Measurements from ENCODE around the gene FOXJ2.
"Not testable (repeated sequence)": the region's sequence is repeated elsewhere in the genome, so short reads cannot be mapped to it uniquely, and the experiment has no call there.

Gene FOXJ2

DNA sequence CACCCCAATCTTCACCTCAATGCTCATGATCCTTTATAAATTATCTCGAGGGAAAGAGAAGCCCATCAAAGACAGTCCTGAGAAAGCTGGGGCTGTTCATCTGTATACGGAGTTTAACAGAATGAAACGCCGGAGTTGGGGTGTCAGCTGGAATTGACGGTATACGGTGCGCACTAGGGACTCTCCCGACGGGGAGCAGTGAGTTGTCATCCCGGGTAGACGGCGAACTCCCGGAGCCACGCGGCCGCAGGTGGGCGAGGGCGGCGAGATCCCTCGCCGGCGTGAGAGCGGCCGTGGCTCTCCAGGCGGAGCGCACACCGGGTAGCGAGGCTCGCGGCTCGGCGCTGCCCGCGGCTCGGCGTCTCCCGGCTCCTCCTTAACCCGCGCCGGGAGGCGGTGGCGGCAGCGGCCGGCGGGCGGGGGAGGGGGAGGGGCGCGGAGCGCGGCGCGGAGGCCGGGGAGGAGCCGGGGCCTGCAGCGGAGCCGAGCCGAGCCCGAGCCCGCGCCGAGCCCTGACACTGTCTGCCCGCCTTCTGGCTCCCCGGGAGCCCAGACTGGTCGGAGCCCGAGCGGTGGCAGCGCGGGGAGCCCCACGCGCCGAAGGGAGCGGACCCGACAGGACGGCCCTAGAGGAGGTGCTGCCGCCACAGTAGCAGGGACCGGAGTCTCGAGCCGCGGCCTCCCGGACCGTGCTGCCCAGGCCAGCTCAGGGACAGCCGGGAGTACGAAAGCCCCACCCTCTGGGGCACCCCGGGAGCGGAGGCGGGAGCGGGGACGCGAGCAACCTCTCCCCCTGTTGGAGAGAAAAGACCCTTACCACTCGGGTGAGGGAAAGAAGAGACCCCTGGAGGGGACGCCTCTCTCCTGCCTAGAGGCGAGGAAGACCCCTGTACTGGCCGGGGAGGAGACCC, at the start of gene FOXJ2:
Gene FOXJ2 (plus strand): TSS at position 475 of the 911 bp plus-strand sequence. CDS start 7,117 bp downstream, outside the sequence.
- peak; percentile 40 for DNase-seq

DNA sequence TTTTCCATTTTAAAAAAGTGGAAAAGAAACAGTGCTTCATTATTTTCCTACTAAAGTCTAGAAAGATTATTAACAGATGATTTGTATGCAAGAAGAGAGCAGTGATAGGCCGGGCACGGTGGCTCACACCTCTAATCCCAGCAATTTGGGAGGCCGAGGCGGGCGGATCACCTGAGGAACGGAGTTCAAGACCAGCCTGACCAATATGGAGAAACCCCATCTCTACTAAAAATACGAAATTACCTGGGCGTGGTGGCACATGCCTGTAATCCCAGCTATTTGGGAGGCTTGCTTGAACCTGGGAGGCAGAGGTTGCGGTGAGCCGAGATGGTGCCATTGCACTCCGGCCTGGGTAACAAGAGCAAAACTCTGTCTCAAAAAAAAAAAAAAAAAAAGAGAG, 49.5 kb upstream of the FOXJ2 start:
- not testable (repeated sequence) for DNase-seq

DNA sequence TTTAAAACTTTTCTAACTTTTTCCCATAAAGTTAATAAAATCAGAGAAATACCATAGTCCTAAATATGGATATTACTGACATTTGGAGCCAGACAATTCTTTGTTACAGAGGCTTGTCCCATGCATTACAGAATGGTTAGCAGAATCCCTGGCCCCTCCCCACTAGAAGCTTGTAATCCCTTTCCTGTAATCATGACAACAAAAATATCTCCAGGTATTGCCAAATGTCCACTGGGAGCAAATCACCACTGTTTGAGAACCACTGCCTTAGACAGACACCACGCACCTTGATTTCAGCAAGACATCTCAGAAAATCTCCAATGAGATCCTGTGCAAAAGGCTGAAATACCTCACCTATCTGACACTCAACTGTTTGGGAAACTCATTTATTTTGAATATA, 49.1 kb upstream of the FOXJ2 start:
- not testable (repeated sequence) for DNase-seq

DNA sequence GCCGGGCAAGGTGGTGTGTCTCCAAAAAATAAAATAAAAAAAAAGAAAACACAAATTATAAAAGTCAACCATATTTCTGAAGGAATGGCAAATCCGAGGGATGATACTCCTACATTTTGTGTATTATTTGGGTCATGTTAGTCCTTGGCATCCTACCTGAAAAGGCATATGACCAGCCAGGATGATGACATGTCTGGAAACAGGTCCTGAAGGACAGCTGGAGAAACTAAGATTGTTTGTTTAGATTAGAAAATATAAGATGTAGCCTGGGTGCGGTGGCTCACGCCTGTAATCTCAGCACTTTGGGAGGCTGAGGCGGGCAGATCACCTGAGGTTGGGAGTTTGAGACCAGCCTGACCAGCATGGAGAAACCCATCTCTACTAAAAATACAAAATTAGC, 47.6 kb upstream of the FOXJ2 start:
- DNase-seq = no peak

DNA sequence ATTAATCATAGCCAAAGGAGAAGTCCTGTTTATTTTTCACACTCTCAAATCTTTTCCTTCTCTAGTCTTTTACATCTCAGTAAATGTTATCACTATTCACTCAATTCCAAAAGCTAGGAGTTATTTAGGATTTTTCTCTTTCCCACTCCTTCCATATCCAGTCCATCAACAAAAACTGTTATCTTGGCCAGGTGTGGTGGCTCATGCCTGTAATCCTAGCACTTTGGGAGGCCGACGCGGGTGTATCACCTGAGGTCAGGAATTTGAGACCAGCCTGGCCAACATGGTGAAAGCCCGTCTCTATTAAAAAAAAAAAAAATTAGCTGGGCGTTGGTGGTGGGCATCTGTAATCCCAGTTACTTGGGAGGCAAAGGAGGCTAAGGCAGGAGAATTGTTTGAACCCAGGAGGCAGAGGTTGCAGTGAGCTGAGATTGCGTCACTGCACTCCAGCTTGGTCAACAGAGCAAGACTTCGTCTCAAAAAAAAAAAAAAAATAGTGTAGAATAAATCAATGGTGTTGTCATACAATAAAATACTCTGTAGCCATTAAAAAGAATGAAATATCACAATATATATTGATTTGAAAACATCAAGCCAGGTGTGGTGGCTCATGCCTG, 46.6 kb upstream of the FOXJ2 start:
- DNase-seq = no peak

DNA sequence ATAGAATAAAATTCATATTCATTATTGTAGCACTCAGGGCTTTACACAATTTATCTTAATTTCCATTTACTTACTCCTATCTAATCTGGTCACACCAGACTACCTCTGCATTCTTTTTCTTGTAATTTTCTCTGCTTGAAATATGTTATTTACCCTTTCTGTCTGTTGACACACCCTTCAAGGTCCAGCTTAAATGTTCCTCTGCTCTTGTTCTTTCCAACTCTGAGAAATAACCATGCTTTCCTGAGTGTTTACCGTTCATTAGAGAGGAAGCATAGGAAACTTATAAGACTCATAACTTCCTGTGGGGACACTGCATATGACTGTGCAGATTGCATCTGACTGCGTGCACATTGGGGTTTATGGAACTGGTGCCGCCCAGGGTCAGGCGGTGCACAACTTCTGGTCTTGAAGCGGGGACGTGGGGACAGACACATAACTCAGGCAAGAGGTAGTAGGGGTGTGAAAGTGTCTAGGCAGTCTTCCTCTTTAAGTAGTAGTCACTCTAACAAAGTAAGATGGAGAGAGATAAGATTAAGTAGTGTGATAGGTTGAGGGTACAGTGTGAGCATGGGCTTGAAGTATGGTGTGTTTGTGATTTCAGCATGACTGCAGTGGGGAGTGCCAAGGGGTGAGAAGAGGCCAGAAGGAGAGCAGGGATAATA, 42.6 kb upstream of the FOXJ2 start:
- DNase-seq = no peak

DNA sequence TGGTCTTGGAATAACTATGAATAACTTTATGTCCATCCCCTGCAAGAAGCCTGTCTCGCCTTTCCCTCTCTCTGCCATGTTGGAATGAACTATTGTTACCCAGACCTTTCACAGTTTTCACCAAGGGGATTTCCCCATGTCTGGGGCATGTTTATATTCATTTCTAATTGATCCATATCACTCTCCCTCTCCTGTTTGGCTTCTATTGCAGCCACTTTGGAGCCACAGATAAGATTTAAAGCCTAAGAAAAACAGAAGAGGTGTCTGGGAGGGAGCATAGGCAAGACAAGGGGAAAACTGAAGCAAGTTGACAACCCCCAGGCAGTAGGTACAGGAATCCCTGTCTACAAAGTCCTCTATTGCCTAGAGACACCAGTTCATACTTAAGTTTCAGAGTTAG, 41.0 kb upstream of the FOXJ2 start:
- no peak for DNase-seq

DNA sequence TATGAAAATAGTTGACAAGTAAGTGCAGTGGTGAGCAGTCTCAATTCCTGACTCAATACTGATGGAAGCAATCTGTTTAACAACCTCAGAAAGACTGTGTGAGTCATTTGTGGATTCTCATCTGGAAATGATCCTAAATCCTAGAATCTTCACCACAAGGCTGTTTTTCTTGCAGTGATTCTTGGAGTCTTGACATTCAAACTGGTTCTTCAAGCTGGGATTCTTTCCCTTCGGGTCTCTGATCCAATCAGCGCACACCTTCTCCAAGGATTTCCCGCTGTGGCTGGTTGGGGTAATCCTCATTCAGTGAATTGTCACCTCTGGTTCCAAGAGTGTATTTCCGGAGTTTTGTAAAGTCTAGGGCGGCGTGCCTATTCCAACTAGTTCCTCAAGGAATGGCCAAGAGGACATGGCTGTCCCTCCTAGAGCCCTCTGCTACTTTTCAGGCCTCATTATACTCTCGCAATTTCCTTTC, 37.7 kb upstream of the FOXJ2 start:
- peak; percentile 41 for DNase-seq

DNA sequence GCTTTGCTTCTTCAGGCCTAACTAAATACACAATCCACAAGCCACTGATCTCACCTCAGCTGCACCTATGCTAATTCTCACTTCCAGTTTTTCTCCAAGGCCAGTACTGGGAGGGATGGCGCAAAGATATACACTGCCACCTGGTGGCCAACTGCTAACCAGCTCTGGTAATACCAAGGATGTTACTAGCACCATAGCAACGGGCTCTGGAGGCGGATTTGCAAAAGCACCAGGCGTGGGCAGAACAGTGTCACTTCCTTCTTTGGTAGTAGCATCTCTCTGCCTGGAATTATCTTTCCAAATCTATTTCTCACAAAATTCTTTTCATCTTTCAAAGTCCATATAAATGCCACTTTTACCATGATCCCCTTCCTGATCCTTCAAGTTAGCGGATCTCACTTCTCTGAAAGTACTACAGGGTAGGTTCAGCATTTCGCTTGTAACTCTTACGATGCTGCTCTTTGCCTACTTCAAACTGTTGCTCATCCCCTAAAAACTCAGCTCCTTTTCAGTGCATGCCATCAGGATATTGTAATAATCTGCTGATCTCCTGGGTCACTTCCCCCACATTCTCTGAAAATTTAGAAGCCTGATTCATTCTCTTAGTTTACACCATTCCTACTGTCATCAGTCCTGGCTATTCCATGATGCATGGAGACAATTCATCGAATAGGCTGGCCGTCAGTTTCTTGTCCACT, 37.1 kb upstream of the FOXJ2 start:
- peak; percentile 61 for DNase-seq

DNA sequence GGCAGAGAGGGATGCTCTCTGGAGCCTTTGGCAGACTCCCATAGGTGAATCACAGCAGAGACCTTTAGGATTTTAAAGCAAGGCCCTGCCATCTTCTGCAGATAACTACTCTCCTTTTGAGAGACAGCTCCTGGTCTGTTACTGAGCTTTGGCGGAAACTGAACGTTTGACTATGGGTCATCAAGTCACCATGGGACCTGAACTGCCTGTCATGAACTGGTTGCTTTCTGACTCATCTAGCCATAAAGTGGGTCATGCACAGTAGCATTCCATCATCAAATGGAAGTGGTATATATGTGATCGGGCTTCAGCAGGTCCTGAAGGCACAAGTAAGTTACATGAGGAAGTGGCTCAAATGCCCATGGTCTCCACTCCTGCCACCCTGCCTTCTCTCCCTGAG, 31.7 kb upstream of the FOXJ2 start:
- DNase-seq = not testable (repeated sequence)

DNA sequence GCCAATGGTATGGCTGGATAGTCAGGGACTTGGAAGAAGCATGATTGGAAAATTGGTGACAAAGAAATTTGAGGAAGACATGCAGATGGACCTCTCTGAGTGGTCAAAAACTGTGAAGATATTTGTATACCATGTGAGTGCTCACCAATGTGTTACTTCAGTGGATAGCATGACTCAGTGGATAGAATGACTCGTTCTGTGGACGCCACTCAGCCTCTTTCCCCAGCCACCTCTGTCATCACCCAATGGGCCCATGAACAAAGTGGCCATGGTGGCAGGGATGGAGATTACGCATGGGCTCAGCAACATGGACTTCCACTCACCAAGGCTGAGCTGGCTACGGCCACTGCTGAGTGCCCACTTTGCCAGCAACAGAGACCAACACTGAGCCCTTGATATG, 31.0 kb upstream of the FOXJ2 start:
- not testable (repeated sequence) for DNase-seq

DNA sequence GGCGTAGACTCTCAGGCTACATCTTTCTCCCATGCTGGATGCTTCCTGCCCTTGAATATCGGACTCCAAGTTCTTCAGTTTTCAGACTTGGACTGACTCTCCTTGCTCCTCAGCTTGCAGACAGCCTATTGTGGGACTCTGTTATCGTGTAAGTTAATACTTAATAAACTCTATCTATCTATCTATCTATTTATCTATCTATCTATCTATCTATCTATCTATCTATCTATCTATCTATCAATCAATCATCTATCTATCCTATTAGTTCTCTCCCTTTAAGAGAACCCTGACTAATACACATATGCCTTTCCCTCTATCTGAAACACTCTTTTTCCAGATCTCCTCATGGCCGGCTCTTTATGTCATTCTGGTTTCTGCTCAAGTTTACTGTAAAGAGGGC, 27.6 kb upstream of the FOXJ2 start:
- DNase-seq = not testable (repeated sequence)

DNA sequence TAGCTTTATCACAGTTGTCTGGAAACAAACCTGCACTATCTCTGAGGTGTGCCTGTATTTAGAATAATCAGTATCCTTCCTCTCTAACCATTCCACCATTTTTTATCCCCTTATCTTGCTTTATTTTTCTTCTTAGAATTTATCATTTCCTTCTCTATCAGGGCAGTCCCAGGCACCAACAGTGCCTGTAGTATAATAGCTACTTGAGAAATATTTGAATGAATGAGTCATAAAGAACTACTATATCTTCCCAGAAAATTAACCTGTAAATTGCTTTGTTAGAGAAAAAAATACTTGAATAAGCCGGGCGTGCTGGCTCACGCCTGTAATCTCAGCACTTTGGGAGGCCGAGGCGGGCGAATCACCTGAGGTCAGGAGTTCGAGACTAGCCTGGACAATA, 21.2 kb upstream of the FOXJ2 start:
- DNase-seq = no peak

DNA sequence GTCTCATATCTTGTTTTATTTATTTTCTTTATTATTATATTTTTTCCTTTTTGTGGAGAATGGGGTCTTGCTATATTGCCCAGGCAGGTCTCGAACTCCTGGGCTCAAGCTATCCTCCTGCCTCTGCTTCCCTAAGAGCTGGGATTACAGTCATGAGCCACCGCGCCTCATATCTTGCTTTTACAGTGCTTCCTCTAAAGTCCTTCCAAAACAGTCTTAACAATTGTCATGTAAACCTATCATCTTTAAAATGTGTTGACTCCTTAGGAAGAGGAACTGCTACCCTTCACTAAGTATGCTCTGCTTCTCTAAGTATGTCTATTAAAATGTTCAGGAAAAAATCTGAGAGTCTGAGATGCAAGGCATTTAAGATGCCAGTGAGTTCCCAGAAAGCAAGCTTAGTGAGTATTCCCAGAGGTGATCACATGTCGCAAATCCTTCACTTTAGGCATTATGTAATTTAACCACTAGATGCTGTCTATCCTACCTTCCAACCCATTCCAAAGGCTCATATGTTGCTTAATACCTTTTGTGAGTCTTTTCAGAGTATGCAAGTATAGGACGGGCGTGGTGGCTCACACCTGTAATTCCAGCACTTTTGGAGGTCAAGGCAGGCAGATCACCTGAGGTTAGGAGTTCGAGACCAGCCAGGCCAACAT, 19.7 kb upstream of the FOXJ2 start:
- no peak for DNase-seq

DNA sequence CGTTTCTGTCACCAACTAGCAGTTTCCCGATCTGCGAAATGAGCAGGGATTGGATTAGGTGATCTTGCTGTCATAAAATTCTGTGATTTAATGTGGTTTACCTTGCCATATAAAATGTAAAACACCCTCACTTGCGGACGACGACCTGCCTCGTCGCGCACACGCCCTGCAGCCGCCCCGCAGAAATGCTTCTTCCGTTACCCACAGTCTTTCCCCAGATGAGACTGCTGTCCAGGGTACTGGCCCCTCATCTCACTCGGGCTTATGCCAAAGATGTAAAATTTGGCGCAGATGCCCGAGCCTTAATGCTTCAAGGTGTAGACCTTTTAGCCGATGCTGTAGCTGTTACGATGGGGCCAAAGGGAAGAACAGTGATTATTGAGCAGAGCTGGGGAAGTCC, 17.7 kb upstream of the FOXJ2 start:
- no peak for DNase-seq

DNA sequence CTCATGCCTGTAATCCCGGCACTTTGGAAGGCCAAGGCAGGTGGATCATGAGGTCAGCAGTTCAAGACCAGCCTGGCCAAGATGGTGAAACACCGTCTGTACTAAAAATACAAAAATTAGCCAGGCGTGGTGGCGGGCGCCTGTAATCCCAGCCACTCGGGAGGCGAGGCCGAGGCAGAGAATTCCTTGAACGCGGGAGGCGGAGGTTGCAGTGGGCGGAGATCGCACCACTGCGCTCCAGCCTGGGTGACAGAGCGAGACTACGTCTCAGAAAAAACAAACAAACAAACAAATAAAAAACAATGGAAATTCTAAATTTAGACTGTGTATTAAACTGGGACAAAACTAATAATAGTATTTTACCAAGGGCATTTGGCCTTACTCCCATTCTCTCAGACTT, 14.3 kb upstream of the FOXJ2 start:
- DNase-seq = not testable (repeated sequence)

DNA sequence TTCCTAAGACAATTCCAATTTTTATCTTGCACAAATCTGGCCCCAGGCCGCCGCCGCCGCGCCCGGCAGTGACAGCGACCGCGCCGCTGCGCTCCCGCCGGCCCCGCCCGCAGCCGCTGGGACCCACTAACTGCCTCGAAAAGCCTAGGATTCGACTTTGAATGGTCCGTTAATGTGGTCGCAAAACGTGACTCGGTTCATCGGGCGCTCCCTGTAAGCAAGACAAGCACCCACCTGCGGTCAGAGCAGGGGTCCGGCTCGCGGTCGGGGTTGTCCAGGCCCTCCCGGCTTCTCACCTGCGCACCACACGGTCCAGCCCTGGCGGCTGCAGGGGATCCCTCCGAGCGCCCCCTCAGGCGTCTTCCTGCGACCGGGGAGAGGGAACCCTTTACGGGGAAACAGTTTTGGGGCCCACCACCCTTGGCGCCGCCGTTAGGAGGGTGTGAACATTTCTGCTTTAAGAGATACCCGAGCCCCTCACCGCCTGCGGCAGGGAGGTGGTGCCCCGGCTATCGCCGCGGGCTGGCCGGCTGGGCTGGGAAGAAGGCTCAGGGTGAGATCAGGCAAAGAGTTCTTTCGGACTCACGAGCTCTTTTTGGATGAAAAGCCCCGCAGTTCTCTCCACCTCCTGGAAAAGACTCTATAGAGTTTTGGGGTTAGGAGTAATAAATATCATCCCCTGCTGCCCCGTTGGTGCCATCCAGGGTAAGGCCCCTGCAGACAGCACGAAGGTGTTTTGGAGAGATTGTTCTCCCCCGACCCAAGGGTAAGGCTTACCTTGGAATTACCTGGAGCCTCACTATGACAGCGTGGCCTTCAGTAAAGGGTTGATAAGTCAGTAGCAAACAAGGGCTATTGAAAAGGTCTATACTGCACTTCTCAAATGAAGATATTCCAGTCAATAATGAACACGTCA, 13.6 kb upstream of the FOXJ2 start:
- no peak for DNase-seq

DNA sequence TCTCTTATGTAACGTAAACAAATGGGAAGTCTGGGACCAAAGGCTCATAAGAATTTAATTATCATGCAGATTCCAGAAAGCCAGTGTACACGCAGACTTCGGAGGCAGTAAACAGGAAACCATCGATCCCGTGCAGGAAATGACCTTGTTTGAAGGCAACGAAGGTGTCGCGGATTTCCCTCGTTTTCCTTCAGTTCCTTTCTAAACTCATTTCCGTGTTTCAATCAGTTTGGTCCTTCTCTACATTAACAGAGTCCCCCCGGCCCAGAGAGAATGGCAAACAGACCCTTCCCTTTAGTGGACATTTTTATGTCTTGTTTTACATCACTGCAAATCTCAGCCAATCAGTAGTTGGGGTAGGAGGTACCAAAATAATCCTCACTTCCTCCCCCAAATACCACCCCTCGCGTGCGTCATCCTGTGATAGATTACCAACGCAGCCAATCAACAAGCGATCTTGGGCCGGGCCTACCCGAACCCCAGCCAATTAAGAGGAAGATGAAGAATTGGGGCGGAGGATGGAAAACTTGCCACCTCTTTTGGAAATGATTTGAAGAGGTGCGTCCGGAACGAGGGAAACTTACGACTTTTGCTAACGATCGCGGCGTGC, 6.1 kb upstream of the FOXJ2 start:
- peak; percentile 91 for DNase-seq

DNA sequence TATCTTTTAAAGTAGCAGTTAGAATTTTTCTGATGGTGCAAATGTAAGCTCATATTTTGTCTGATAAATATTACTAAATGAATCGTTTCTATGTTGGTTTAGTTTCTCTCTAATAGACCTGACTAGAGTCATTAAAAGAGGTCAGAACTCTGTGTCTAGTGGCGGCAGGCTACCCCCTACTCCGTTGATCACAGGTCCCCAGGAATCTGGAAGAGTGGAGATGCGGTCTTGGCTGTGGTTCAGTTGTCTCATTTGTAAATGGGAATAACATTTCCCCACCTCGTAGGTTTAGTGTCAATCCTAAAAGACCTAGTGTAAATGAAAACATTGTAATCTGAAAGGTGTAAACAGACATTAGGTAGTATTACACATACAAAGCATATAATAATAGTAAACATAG, 4.7 kb upstream of the FOXJ2 start:
- no peak for DNase-seq

DNA sequence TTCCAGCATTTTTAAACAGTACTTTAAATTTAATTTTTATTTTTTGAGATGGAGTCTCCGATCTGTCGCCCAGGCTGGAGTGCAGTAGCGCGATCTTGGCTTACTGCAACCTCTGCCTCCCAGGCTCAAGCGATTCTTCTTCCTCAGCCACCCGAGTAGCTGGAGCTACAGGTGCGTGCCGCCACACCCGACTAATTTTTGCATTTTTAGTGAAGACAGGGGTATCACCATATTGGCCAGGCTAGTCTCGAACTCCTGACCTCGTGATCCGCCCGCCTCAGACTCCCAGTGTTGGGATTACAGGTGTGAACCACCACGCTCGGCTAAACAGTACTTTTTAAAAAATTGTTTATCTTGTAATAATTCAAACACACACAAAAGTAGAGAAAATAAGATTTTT, 4.2 kb upstream of the FOXJ2 start:
- no peak for DNase-seq

DNA sequence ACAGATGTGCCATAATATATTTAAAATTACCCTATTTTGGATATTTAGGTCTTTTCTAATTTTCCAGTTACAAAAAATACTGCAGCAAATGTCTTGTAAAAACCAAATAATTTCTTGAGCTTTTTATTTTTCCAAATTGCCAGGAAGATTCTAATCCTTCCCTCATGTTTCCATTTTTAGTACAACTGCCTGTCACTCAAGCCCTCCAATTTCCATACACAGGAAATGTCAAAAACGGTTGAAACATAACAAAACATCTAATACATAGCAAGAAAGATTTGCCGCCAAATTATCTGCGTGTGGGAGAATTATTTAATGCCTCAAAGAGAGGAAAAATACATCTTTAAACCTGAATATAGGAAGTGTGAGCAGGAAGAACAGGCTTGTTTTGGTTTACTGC, 2.3 kb upstream of the FOXJ2 start:
- no peak for DNase-seq

Measured in T1000 (cell line).